ENCODE measurements around the gene C13orf46. TPM values are rescaled to one million over a fixed set of nuclear protein-coding genes. Genes with fewer than 3 reads are reported as not detected.

C13orf46 gene
- total and polyA plus RNA-seq, 4 experiments from 2014 or later, result 1.5 to 14.2 (median 13.9) TPM; not detected in 1

DNA sequence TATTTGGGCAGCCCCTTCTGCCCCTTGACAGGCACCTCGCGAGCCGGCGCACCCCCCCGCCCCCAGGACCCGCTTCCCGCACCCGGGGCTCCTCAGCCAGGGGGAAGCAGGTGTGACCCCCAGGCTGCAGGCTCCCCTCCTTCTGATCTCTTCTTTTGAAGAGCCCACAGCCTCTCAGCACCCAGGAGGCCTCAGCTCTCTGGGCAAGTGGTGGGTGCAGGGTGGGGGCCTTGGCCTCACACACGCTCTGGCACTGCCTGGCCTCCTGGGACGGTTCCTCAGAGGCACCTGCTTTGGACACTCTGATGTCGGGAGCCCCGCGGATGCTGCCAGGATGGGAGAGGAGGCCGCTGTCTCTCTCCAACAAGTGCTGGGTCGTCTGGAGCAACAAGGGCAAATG lies 1.5 kb upstream of the C13orf46 start:
- Histone ChIP-seq H3K36me3 (ENCODE audit: insufficient read depth, low read length) (peaks cover 68% of the 10 kb centered on the region), H3K4me3 (ENCODE audit: low read length in 2 of 2) (no peak overlapping the region), H3K27me3 (ENCODE audit: insufficient read depth, low read length) (no peaks in the 10 kb centered on the region), H3K9me3 (ENCODE audit: control insufficient read depth in 1 of 2, low read length in 2 of 2) (no peaks in the 10 kb centered on the region), H3K4me1 (ENCODE audit: insufficient read depth, low read length) (no peaks in the 10 kb centered on the region), H3K27ac (ENCODE audit: low read depth, low read length) (no peak overlapping the region)
- H3K36me3 Mint-ChIP-seq, result peaks cover 47 to 67% of the 10 kb centered on the region in 2 donors
- peak overlapping the region in 1 of 8 donors; percentile 31 for H3K4me3 Mint-ChIP-seq
- DNase-seq, result no peak
- ChIA-PET POLR2A (ENCODE audit: partially characterized antibody) (interaction anchor here (1.0 kb wide), 1 partner anchor 135 kb away, joined by 3 read pairs; no protein-coding TSS in a partner anchor), CTCF (ENCODE audit: partially characterized antibody) (no interaction called here)
- peaks cover 0 to 5% (median 4%) of the 10 kb centered on the region in 4 donors for H3K4me1 Mint-ChIP-seq
- H3K27me3 Mint-ChIP-seq, result no peaks in the 10 kb centered on the region
- intact Hi-C loops (cut with micrococcal nuclease), result loop anchor here (10.0 kb wide), 1 partner anchor 139 kb away; no protein-coding TSS in a partner anchor
- peaks cover 0 to 28% (median 1%) of the 10 kb centered on the region in 8 donors for H3K9me3 Mint-ChIP-seq
- peak overlapping the region in 2 of 7 donors; percentile 14 to 21 for H3K27ac Mint-ChIP-seq

DNA sequence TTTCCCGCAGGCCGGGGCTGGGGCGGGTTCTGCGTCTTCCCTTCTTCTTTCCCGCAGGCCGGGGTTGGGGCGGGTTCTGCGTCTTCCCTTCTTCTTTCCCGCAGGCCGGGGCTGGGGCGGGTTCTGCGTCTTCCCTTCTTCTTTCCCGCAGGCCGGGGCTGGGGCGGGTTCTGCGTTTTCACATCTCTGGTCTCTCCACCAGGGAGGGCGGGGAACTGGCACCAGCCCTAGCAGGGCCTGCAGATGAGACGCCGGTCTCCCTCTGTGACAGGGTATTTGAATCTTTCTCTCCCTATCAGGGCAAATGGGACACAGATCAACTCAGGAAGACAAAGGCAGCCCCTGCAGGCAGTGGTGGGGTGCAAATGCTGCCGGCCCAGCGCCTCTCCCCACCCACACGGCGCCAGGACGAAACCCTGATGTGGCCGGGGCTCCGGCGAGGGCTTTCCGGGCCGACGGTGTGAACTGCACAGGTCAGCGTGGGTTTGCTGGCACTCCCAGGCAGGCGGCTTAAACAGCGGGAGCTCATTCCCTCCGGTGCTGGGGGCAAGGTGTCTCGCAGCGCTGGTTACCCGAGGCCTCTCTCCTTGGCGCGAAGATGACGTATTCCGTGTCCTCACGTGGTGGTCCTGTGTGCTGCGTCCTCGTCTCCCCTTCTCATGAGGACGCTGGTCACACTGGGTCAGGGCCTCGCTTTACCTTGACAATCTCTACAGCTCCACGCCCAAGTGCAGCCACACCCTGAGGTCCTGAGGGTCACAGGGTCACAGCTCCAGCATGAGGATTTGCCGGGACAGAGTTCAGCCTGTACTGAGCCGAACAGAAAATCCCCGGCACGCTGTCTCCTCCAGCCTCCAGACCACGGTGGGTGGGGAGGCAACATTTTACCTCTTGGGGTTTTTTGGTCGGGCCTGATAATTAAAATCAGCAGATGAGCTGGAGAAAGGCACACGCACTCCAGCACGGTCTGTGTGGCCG lies 717 bp upstream of the C13orf46 start:
- intact Hi-C loops (cut with micrococcal nuclease), result loop anchor here (10.0 kb wide), 1 partner anchor 140 kb away; no protein-coding TSS in a partner anchor
- H3K27ac ChIP-seq (ENCODE audit: low read depth, low read length), result no peak overlapping the region
- Mint-ChIP-seq H3K4me1 (peaks cover 0 to 3% (median 0%) of the 10 kb centered on the region in 4 donors), H3K9me3 (peaks cover 0 to 20% (median 0%) of the 10 kb centered on the region in 8 donors), H3K27ac (peak overlapping the region in 1 of 7 donors; percentile 62), H3K27me3 (no peaks in the 10 kb centered on the region), H3K36me3 (peaks cover 39 to 63% of the 10 kb centered on the region in 2 donors), H3K4me3 (no peak overlapping the region)
- ChIA-PET CTCF (ENCODE audit: partially characterized antibody) (no interaction called here), POLR2A (ENCODE audit: partially characterized antibody) (interaction anchor here (1.0 kb wide), 1 partner anchor 135 kb away, joined by 3 read pairs; no protein-coding TSS in a partner anchor)
- H3K27me3 ChIP-seq (ENCODE audit: insufficient read depth, low read length), result no peaks in the 10 kb centered on the region
- no peak for DNase-seq
- H3K4me3 ChIP-seq (ENCODE audit: low read length in 2 of 2), result no peak overlapping the region
- peaks cover 65% of the 10 kb centered on the region for H3K36me3 ChIP-seq (ENCODE audit: insufficient read depth, low read length)
- no peaks in the 10 kb centered on the region for H3K4me1 ChIP-seq (ENCODE audit: insufficient read depth, low read length)
- no peaks in the 10 kb centered on the region for H3K9me3 ChIP-seq (ENCODE audit: control insufficient read depth in 1 of 2, low read length in 2 of 2)

DNA sequence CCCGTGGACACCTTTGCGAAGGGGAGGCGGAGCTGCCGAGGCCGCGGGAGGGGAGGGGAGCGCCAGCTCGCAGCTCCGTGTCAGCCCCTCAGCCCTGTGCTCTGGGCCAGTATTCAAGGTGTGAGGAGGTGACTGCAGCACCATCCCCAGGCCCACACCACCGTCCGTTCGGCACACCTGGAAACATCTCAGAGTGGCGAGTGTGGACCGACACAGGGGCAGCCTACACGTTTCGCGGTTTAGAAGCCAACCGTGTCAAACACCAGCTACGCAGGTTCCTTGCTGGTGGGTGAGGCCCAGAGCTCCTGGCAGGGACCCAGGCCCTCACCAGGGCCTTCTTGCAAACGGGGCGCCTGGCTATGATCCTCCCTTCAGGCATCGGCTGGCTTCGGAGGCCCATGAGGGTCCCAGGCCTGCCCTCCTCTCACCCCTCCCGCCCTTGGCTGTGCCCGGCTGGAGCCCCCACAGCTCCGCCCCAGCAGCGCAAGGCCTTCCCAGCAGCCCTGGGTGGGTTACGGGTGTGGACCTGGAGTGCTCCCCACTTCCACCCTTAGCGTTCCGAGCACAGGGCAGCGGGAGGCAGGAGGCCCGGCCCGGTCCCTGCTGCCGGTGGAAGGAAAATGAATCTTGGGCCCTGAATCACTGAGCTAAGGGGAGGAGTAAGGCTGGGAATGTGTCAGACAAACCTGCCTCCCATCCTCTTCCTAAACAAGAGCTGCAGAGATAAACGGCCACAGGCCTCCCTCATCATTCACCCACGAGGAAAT lies 1.2 kb downstream of the C13orf46 start:
- peaks cover 53% of the 10 kb centered on the region for H3K36me3 ChIP-seq (ENCODE audit: insufficient read depth, low read length)
- Mint-ChIP-seq H3K4me3 (peak overlapping the region in 1 of 8 donors; percentile 13), H3K27me3 (no peaks in the 10 kb centered on the region), H3K4me1 (peaks cover 0 to 1% (median 0%) of the 10 kb centered on the region in 4 donors), H3K36me3 (peaks cover 29 to 54% of the 10 kb centered on the region in 2 donors), H3K9me3 (peaks cover 0 to 14% (median 0%) of the 10 kb centered on the region in 8 donors), H3K27ac (peak overlapping the region in 3 of 7 donors; percentile 57 to 88 (median 75))
- ChIA-PET POLR2A (ENCODE audit: partially characterized antibody) (no interaction called here), CTCF (ENCODE audit: partially characterized antibody) (no interaction called here)
- H3K9me3 ChIP-seq (ENCODE audit: control insufficient read depth in 1 of 2, low read length in 2 of 2), result no peaks in the 10 kb centered on the region
- no peaks in the 10 kb centered on the region for H3K27me3 ChIP-seq (ENCODE audit: insufficient read depth, low read length)
- H3K4me1 ChIP-seq (ENCODE audit: insufficient read depth, low read length), result no peaks in the 10 kb centered on the region
- intact Hi-C loops (cut with micrococcal nuclease), result loop anchor here (10.0 kb wide), 1 partner anchor 142 kb away; no protein-coding TSS in a partner anchor
- H3K27ac ChIP-seq (ENCODE audit: low read depth, low read length), result no peak overlapping the region
- no peak for DNase-seq
- no peak overlapping the region for H3K4me3 ChIP-seq (ENCODE audit: low read length in 2 of 2)

DNA sequence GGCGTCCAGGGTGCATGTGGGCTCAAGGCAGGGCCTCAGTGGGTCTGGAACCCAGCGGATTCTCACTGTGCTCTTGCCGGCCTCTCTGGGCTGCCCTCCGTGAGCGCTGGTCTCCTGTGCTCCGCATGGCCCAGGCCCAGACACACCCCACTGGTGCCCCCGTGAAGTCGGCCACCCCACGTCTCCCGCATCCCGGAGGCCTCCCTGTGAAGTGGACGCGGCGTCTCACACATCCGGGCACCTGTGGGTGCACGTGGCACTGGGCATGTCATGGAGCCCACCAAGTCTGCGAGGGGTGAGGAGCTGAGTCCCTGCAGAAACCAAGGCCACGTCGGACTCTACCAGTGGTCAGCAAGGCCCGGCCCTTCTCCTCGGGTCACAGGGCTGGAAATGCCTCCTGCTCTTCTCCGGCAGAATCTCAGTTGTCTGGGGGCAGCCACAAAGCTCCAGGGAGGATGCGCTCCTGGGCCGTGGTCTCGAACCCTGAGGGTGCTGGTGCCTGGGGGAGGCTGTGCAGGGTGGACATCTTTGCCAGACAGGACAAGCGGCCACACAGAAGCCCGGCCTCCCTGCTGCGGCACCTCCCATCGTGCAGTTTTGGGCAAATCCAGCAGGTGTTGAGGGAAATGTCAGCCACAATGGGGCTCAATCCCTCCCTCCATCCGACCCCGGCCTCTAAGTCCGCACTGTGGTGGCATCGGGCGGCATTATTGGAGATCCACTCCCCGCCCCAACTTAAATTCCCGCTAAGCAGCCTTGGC lies 2.2 kb downstream of the C13orf46 start:
- Histone ChIP-seq H3K27me3 (ENCODE audit: insufficient read depth, low read length) (no peaks in the 10 kb centered on the region), H3K4me3 (ENCODE audit: low read length in 2 of 2) (no peak overlapping the region), H3K27ac (ENCODE audit: low read depth, low read length) (no peak overlapping the region), H3K9me3 (ENCODE audit: control insufficient read depth in 1 of 2, low read length in 2 of 2) (no peaks in the 10 kb centered on the region), H3K4me1 (ENCODE audit: insufficient read depth, low read length) (no peaks in the 10 kb centered on the region), H3K36me3 (ENCODE audit: insufficient read depth, low read length) (peaks cover 44% of the 10 kb centered on the region)
- Mint-ChIP-seq H3K27me3 (no peaks in the 10 kb centered on the region), H3K27ac (peak overlapping the region in 1 of 7 donors; percentile 74), H3K36me3 (peaks cover 23 to 47% of the 10 kb centered on the region in 2 donors), H3K9me3 (peaks cover 0 to 10% (median 0%) of the 10 kb centered on the region in 8 donors), H3K4me1 (peaks cover 0 to 1% (median 0%) of the 10 kb centered on the region in 4 donors), H3K4me3 (peak overlapping the region in 1 of 8 donors; percentile 9)
- intact Hi-C loops (cut with micrococcal nuclease), result loop anchor here (10.0 kb wide), 1 partner anchor 143 kb away; no protein-coding TSS in a partner anchor
- ChIA-PET POLR2A (ENCODE audit: partially characterized antibody) (no interaction called here), CTCF (ENCODE audit: partially characterized antibody) (no interaction called here)
- no peak for DNase-seq

DNA sequence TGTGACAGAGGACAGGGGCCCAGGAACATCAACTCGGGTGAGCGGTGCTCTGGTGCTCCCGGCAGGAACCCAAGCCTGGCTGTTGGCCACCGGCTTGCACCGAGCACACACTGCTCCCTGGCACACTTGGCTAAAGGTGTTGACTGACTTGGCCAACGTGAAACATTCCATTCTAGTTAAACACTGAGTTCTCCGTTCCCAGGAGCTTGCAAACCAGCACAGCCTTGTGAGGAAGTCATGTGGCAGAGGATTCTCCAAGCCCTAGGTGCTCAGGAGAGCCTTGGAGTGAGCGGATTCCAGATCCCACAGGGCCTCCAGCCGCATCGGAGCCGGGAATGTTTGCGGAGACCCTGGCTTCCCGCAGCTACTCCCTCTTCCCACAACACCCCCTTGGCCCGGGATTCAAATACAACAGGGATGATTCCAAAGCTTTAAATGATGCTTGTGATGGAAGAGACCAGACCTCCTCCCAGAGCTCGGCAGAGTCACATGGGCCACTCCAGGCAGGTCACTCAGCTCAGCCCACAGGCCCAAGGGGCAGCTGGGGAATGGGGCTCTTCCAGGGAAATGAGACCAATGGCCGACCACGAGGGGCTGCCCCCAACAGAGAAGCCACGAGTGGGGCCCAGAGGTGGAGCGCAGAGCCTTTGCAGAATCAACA lies 2.9 kb downstream of the C13orf46 start:
- peaks cover 23 to 43% of the 10 kb centered on the region in 2 donors for H3K36me3 Mint-ChIP-seq
- peaks cover 0 to 10% (median 0%) of the 10 kb centered on the region in 8 donors for H3K9me3 Mint-ChIP-seq
- H3K4me3 Mint-ChIP-seq, result peak overlapping the region in 2 of 8 donors; percentile 8 to 25
- Histone ChIP-seq H3K27ac (ENCODE audit: low read depth, low read length) (no peak overlapping the region), H3K27me3 (ENCODE audit: insufficient read depth, low read length) (no peaks in the 10 kb centered on the region), H3K36me3 (ENCODE audit: insufficient read depth, low read length) (peaks cover 41% of the 10 kb centered on the region), H3K9me3 (ENCODE audit: control insufficient read depth in 1 of 2, low read length in 2 of 2) (no peaks in the 10 kb centered on the region), H3K4me3 (ENCODE audit: low read length in 2 of 2) (no peak overlapping the region), H3K4me1 (ENCODE audit: insufficient read depth, low read length) (no peaks in the 10 kb centered on the region)
- intact Hi-C loops (cut with micrococcal nuclease), result loop anchor here (10.0 kb wide), 1 partner anchor 144 kb away; no protein-coding TSS in a partner anchor
- ChIA-PET CTCF (ENCODE audit: partially characterized antibody) (no interaction called here), POLR2A (ENCODE audit: partially characterized antibody) (no interaction called here)
- no peak for DNase-seq
- H3K4me1 Mint-ChIP-seq, result peaks cover 0 to 1% (median 0%) of the 10 kb centered on the region in 4 donors
- no peaks in the 10 kb centered on the region for H3K27me3 Mint-ChIP-seq
- H3K27ac Mint-ChIP-seq, result peak overlapping the region in 3 of 7 donors; percentile 30 to 73 (median 68)

DNA sequence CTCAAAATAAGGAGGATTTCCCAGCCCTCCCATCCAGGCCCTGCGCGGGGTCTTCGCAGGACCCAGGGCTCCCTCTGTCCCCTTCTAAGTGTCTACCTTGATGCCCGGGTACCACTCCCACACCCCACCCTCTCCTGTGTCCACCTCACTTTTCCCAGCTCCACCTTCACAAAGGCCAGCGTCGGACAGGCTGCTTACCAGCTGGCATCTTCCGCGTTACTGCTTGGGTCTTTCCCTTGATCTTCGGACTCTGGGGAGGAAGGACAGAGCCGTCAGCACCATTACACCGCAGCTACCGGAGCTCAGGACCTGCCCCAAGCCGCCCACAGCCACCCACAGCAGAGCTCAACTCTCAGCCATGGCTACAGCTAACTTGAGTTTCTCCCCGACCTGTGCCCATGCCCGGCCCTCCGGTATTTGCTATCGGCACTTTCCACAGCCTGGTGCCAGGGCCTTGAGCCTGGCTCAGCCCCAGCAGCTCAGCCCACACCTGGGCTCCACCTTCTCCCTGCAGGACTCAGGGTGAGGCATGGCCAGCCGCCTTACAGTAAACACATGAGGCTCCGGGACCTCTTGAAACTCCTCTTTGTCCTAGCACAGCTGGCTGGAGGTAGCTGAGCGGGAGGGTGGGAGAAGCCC lies 3.8 kb downstream of the C13orf46 start:
- Histone ChIP-seq H3K9me3 (ENCODE audit: control insufficient read depth in 1 of 2, low read length in 2 of 2) (no peaks in the 10 kb centered on the region), H3K27me3 (ENCODE audit: insufficient read depth, low read length) (no peaks in the 10 kb centered on the region), H3K4me1 (ENCODE audit: insufficient read depth, low read length) (no peaks in the 10 kb centered on the region), H3K36me3 (ENCODE audit: insufficient read depth, low read length) (peaks cover 32% of the 10 kb centered on the region), H3K27ac (ENCODE audit: low read depth, low read length) (no peak overlapping the region), H3K4me3 (ENCODE audit: low read length in 2 of 2) (no peak overlapping the region)
- DNase-seq, result no peak
- peaks cover 19 to 38% of the 10 kb centered on the region in 2 donors for H3K36me3 Mint-ChIP-seq
- peaks cover 0 to 8% (median 0%) of the 10 kb centered on the region in 8 donors for H3K9me3 Mint-ChIP-seq
- no peaks in the 10 kb centered on the region for H3K4me1 Mint-ChIP-seq
- ChIA-PET CTCF (ENCODE audit: partially characterized antibody) (no interaction called here), POLR2A (ENCODE audit: partially characterized antibody) (interaction anchor here (0.9 to 1.9 kb wide), 2 partner anchors 12 to 33 kb away, joined by 3 to 4 read pairs; no protein-coding TSS in a partner anchor)
- H3K27ac Mint-ChIP-seq, result peak overlapping the region in 4 of 7 donors; percentile 12 to 75 (median 57)
- peak overlapping the region in 2 of 8 donors; percentile 8 to 49 for H3K4me3 Mint-ChIP-seq
- intact Hi-C loops (cut with micrococcal nuclease), result loop anchor here (10.0 kb wide), 1 partner anchor 145 kb away; no protein-coding TSS in a partner anchor
- no peaks in the 10 kb centered on the region for H3K27me3 Mint-ChIP-seq
